Esophagus muscularis mucosa (tissue), 4 donors: Measurements from ENCODE around the gene ART1. TPM values are rescaled to one million over a fixed set of nuclear protein-coding genes. Genes with fewer than 3 reads are reported as not detected.
"Not testable (repeated sequence)": the region's sequence is repeated elsewhere in the genome, so short reads cannot be mapped to it uniquely, and the experiment has no call there.

Experiments used
- DNase-seq: peaks from one replicate; pipeline ENCODE4 v3.0.0-alpha.2; 2017; ENCODE audit errors: extremely low spot score
- H3K27ac ChIP-seq, 4 donors: fragments of 200-600 bp; sonication (generic); replicated peaks in 1 of 4; 1 replicate in 3 of 4; 2 replicates in 1 of 4; pipeline ENCODE4 v1.5.1; 2016 to 2019; ENCODE audit warnings: mild to moderate bottlenecking in 1 of 4
- H3K27me3 ChIP-seq, 4 donors: fragments of 200-600 bp; sonication (generic); one replicate each; pipeline versions ENCODE4 v1.5.1 to v1.6.0; 2016 to 2019
- H3K36me3 ChIP-seq, 4 donors: fragments of 200-600 bp; sonication (generic); one replicate each; pipeline ENCODE4 v1.5.1; 2016 to 2019
- H3K4me1 ChIP-seq, 4 donors: fragments of 200-600 bp; sonication (generic); one replicate each; pipeline ENCODE4 v1.5.1; 2016 to 2019
- H3K4me3 ChIP-seq, 4 donors: fragments of 200-600 bp; sonication (generic); 1 replicate in 2 of 4; 2 replicates in 2 of 4; pipeline ENCODE4 v1.5.1; 2016 to 2019; ENCODE audit warnings: mild to moderate bottlenecking in 4 of 4, moderate library complexity in 1 of 4
- H3K9me3 ChIP-seq, 4 donors: fragments of 200-600 bp; sonication (generic); 1 replicate in 3 of 4; 2 replicates in 1 of 4; pipeline ENCODE4 v1.5.1; 2016 to 2019
- CTCF ChIP-seq, 3 experiments: fragments of 200-600 bp in 2 of 3; fragments of 450-650 bp in 1 of 3; sonication (generic) in 2 of 3; IDR thresholded peaks; one replicate each; pipeline ENCODE4 v1.5.1; 2017 to 2019; ENCODE audit warnings: antibody characterized with exemption in 3 of 3, mild to moderate bottlenecking in 2 of 3, moderate library complexity in 1 of 3
- EP300 ChIP-seq: sonication (generic); formaldehyde crosslinking; IDR thresholded peaks from one replicate; pipeline ENCODE4 v1.6.1; 2017; ENCODE audit warnings: antibody characterized with exemption
- POLR2A ChIP-seq: fragments of 450-650 bp; IDR thresholded peaks from one replicate; pipeline ENCODE4 v1.6.1; 2017; ENCODE audit warnings: antibody characterized with exemption, moderate library complexity, mild to moderate bottlenecking, low read depth
- POLR2AphosphoS5 ChIP-seq, 2 donors: sonication (generic); formaldehyde crosslinking; IDR thresholded peaks; one replicate each; pipeline ENCODE4 v1.6.1; 2017; ENCODE audit warnings: antibody characterized with exemption in 2 of 2
- WGBS: methylation state at CpG from one replicate; pipeline ENCODE4 v1.1.5; 2018; 5-methylcytosine and 5-hydroxymethylcytosine counted together
- intact Hi-C: fragments of 100-400 bp; cut with DNase I; formaldehyde crosslinking; loops from one replicate; pipeline ENCODE4 v1.15.1; 2023
- total RNA-seq, 4 donors: library from RNA; depleted of rRNA; stranded (reverse); fragments of >200 nt; gene quantifications; one replicate each; pipeline versions ENCODE4 v1.1.0 to v1.2.1, GENCODE V29; 2016

Gene ART1
- total RNA-seq, result not detected

- H3K9me3 ChIP-seq, result no peaks in the 10 kb centered on the region
- peaks cover 0 to 9% (median 0%) of the 10 kb centered on the region in 4 donors for H3K27me3 ChIP-seq
- TF ChIP-seq CTCF (IDR thresholded peaks at IDR 0.05), result no peak
- TF ChIP-seq EP300, result no peak
- no peak for TF ChIP-seq POLR2A
- no peak for TF ChIP-seq POLR2AphosphoS5 (IDR thresholded peaks at IDR 0.05)
- WGBS, result 54% methylated on average over 4 of the region's 4 CpGs
- H3K4me1 ChIP-seq, result peaks cover 11 to 22% (median 19%) of the 10 kb centered on the region in 4 donors
- no peak for DNase-seq
- no peak within 1 kb of the TSS for H3K4me3 ChIP-seq
- intact Hi-C loops, result no loop called here
- H3K36me3 ChIP-seq, result no peaks in the 10 kb centered on the region
- no peak within 1 kb of the TSS for H3K27ac ChIP-seq
Observed at GRCh38 chr11:3644817-3645235, at the start of gene ART1. Gene ART1, plus strand, starts transcription at chr11:3645128. Its CDS starts 14,086 bp downstream, at chr11:3659214.

GRCh38 chr11:3597743-3598142 lies 47.2 kb upstream of the ART1 start:
- H3K27ac ChIP-seq, H3K27me3 ChIP-seq, intact Hi-C loops, H3K4me3 ChIP-seq, H3K36me3 ChIP-seq, H3K9me3 ChIP-seq, DNase-seq, H3K4me1 ChIP-seq: not testable (repeated sequence)
- 86% methylated on average over 15 of the region's 15 CpGs for WGBS

GRCh38 chr11:3600201-3600600 lies 44.7 kb upstream of the ART1 start:
- intact Hi-C loops, H3K27me3 ChIP-seq, H3K4me3 ChIP-seq, H3K27ac ChIP-seq, H3K4me1 ChIP-seq, DNase-seq, H3K36me3 ChIP-seq, H3K9me3 ChIP-seq: not testable (repeated sequence)
- 71% methylated on average over 10 of the region's 10 CpGs for WGBS

GRCh38 chr11:3604167-3604566 lies 40.8 kb upstream of the ART1 start:
- H3K27ac ChIP-seq, result no peak overlapping the region
- 41% methylated on average over 3 of the region's 3 CpGs for WGBS

GRCh38 chr11:3605283-3605662 lies 39.7 kb upstream of the ART1 start:
- TF ChIP-seq POLR2A (no peak), CTCF (IDR thresholded peaks at IDR 0.05) (no peak), EP300 (no peak), POLR2AphosphoS5 (IDR thresholded peaks at IDR 0.05) (no peak)
- DNase-seq, result no peak
- no peaks in the 10 kb centered on the region for H3K4me1 ChIP-seq
- 88% methylated on average over 3 of the region's 3 CpGs for WGBS
- no peaks in the 10 kb centered on the region for H3K9me3 ChIP-seq
- H3K4me3 ChIP-seq, result no peak overlapping the region
- H3K27me3 ChIP-seq, result no peaks in the 10 kb centered on the region
- no peaks in the 10 kb centered on the region for H3K36me3 ChIP-seq
- H3K27ac ChIP-seq, result no peak overlapping the region
- intact Hi-C loops, result no loop called here

More at GRCh38 chr11:3604167-3604566, 40.8 kb upstream of the ART1 start:
- Histone ChIP-seq H3K4me3 (no peak overlapping the region), H3K4me1 (no peaks in the 10 kb centered on the region), H3K9me3 (no peaks in the 10 kb centered on the region), H3K27me3 (no peaks in the 10 kb centered on the region), H3K36me3 (no peaks in the 10 kb centered on the region)
- intact Hi-C loops, result no loop called here
- TF ChIP-seq POLR2AphosphoS5 (IDR thresholded peaks at IDR 0.05) (no peak), POLR2A (no peak), CTCF (IDR thresholded peaks at IDR 0.05) (no peak), EP300 (no peak)
- DNase-seq, result no peak

GRCh38 chr11:3605771-3606203 lies 39.1 kb upstream of the ART1 start:
- WGBS, result 66% methylated on average over 4 of the region's 5 CpGs
- Histone ChIP-seq H3K27ac (no peak overlapping the region), H3K4me3 (no peak overlapping the region), H3K36me3 (no peaks in the 10 kb centered on the region), H3K9me3 (no peaks in the 10 kb centered on the region), H3K4me1 (no peaks in the 10 kb centered on the region), H3K27me3 (no peaks in the 10 kb centered on the region)
- no peak for DNase-seq
- intact Hi-C loops, result no loop called here
- TF ChIP-seq POLR2AphosphoS5 (IDR thresholded peaks at IDR 0.05) (no peak), CTCF (IDR thresholded peaks at IDR 0.05) (no peak), EP300 (no peak), POLR2A (no peak)
